ENCODE data around the gene CFB. TPM values are rescaled to one million over a fixed set of nuclear protein-coding genes. Genes with fewer than 3 reads are reported as not detected.

The CFB gene
- polyA plus RNA-seq, 3 donors, result 0.37 to 2.2 TPM; not detected in 1

GRCh38 chr6:31899882-31900722, 45.8 kb upstream of the CFB start:
- no peak overlapping the region for H2AFZ ChIP-seq (ENCODE audit: insufficient read depth, low read depth, low read length, poor library complexity, severe bottlenecking)
- H3K9ac ChIP-seq (ENCODE audit: insufficient read depth, low read length, poor library complexity, severe bottlenecking), result no peak overlapping the region
- peaks cover 44 to 62% of the 10 kb centered on the region in 2 donors for H3K4me1 ChIP-seq (ENCODE audit: control insufficient read depth in 1 of 2, insufficient read depth in 2 of 2, low read length in 2 of 2)

GRCh38 chr6:31900917-31901414, 44.9 kb upstream of the CFB start:
- intact Hi-C loops (cut with micrococcal nuclease), result no loop called here
- peak overlapping the region; percentile 62 for H3K9ac ChIP-seq (ENCODE audit: insufficient read depth, low read length, poor library complexity, severe bottlenecking)
- Mint-ChIP-seq H3K36me3 (no peaks in the 10 kb centered on the region), H3K27ac (peak overlapping the region in 1 of 7 donors; percentile 18), H3K9me3 (peaks cover 0 to 2% (median 0%) of the 10 kb centered on the region in 7 donors), H3K4me1 (peaks cover 47% of the 10 kb centered on the region), H3K27me3 (ENCODE audit: low read depth in 3 of 3) (peaks cover 4 to 20% (median 10%) of the 10 kb centered on the region in 3 donors), H3K4me3 (peak overlapping the region; percentile 63 to 84)
- no peaks in the 10 kb centered on the region for H3K27me3 ChIP-seq (ENCODE audit: control insufficient read depth in 2 of 2, insufficient read depth in 2 of 2, low read length in 2 of 2)
- H3K79me2 ChIP-seq (ENCODE audit: insufficient read depth, low read length), result peaks cover 17% of the 10 kb centered on the region
- H2AFZ ChIP-seq (ENCODE audit: insufficient read depth, low read depth, low read length, poor library complexity, severe bottlenecking), result peak overlapping the region; percentile 80
- H3K4me3 ChIP-seq (replicated peaks in 1 of 3; ENCODE audit: low read depth in 2 of 3, low read length in 3 of 3), result peak overlapping the region in 2 of 3 experiments; percentile 56 to 77
- H3K4me2 ChIP-seq (replicated peaks; ENCODE audit: extremely low read depth, low read length, poor library complexity, severe bottlenecking), result peak overlapping the region; percentile 93
- no peaks in the 10 kb centered on the region for H4K20me1 ChIP-seq (ENCODE audit: insufficient read depth, low read length)
- peaks cover 44 to 62% of the 10 kb centered on the region in 2 donors for H3K4me1 ChIP-seq (ENCODE audit: control insufficient read depth in 1 of 2, insufficient read depth in 2 of 2, low read length in 2 of 2)
- no peak for DNase-seq
- TF ChIP-seq, protein P1, sequence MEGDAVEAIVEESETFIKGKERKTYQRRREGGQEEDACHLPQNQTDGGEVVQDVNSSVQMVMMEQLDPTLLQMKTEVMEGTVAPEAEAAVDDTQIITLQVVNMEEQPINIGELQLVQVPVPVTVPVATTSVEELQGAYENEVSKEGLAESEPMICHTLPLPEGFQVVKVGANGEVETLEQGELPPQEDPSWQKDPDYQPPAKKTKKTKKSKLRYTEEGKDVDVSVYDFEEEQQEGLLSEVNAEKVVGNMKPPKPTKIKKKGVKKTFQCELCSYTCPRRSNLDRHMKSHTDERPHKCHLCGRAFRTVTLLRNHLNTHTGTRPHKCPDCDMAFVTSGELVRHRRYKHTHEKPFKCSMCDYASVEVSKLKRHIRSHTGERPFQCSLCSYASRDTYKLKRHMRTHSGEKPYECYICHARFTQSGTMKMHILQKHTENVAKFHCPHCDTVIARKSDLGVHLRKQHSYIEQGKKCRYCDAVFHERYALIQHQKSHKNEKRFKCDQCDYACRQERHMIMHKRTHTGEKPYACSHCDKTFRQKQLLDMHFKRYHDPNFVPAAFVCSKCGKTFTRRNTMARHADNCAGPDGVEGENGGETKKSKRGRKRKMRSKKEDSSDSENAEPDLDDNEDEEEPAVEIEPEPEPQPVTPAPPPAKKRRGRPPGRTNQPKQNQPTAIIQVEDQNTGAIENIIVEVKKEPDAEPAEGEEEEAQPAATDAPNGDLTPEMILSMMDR (IDR thresholded peaks at IDR 0.05), result no peak
- no peak overlapping the region for H3K27ac ChIP-seq (ENCODE audit: low read depth in 1 of 2, low read length in 2 of 2)
- no peaks in the 10 kb centered on the region for H3K9me3 ChIP-seq (replicated peaks in 1 of 2; ENCODE audit: control insufficient read depth in 1 of 2, insufficient read depth in 1 of 2, low read length in 2 of 2)
- WGBS (ENCODE audit: insufficient coverage), result 77% methylated on average over 26 of the region's 29 CpGs
- peaks cover 0 to 3% of the 10 kb centered on the region in 2 donors for H3K36me3 ChIP-seq (replicated peaks in 1 of 2; ENCODE audit: control insufficient read depth in 1 of 2, insufficient read depth in 2 of 2, low read length in 2 of 2)

More at GRCh38 chr6:31899882-31900722, 45.8 kb upstream of the CFB start:
- Histone ChIP-seq H3K36me3 (replicated peaks in 1 of 2; ENCODE audit: control insufficient read depth in 1 of 2, insufficient read depth in 2 of 2, low read length in 2 of 2) (peaks cover 0 to 9% of the 10 kb centered on the region in 2 donors), H3K27ac (ENCODE audit: low read depth in 1 of 2, low read length in 2 of 2) (no peak overlapping the region), H3K4me3 (replicated peaks in 1 of 3; ENCODE audit: low read depth in 2 of 3, low read length in 3 of 3) (no peak overlapping the region), H3K4me2 (replicated peaks; ENCODE audit: extremely low read depth, low read length, poor library complexity, severe bottlenecking) (no peak overlapping the region), H3K9me3 (replicated peaks in 1 of 2; ENCODE audit: control insufficient read depth in 1 of 2, insufficient read depth in 1 of 2, low read length in 2 of 2) (no peaks in the 10 kb centered on the region), H3K27me3 (ENCODE audit: control insufficient read depth in 2 of 2, insufficient read depth in 2 of 2, low read length in 2 of 2) (no peaks in the 10 kb centered on the region), H3K79me2 (ENCODE audit: insufficient read depth, low read length) (peaks cover 17% of the 10 kb centered on the region), H4K20me1 (ENCODE audit: insufficient read depth, low read length) (no peaks in the 10 kb centered on the region)
- Mint-ChIP-seq H3K4me1 (peaks cover 47% of the 10 kb centered on the region), H3K27me3 (ENCODE audit: low read depth in 3 of 3) (peaks cover 4 to 18% (median 7%) of the 10 kb centered on the region in 3 donors), H3K9me3 (no peaks in the 10 kb centered on the region), H3K4me3 (no peak overlapping the region), H3K36me3 (peaks cover 3% of the 10 kb centered on the region in 2 donors), H3K27ac (no peak overlapping the region)
- no peak for DNase-seq
- WGBS (ENCODE audit: insufficient coverage), result 68% methylated on average over 34 of the region's 49 CpGs
- TF ChIP-seq, protein P1 (IDR thresholded peaks at IDR 0.05), result no peak
- intact Hi-C loops (cut with micrococcal nuclease), result loop anchor here (5.0 kb wide), 3 partner anchors 38 to 57 kb away; partner anchors contain the start of genes NELFE (in 1 of the 2), NEU1 (in 1 of the 2) and SKIC2 (in 1 of the 2)
